ENCODE data around the gene MSANTD4. TPM values are rescaled to one million over a fixed set of nuclear protein-coding genes. Genes with fewer than 3 reads are reported as not detected.

Gene MSANTD4
- total RNA-seq, 6 donors from 2014 or later, result 15.4 to 44.3 (median 21.8) TPM

DNA sequence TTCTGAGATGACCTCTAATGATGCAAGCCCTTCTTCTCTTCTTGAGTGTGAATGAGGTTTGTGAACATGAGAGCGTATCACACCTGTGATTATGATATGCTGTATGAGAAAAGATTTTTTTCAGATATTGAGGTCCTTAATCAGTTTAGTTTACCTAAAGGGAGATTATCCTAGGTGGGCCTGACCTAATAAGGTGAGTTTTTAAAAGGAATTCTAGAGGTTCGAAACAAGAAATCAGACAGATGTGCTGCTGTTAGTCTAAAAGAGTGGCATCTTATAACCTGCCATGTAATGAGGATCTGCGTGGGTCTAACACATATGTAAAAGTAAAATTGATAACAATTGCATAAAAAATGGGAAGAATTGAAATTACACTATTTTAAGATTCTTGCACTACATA lies 33.8 kb downstream of the MSANTD4 start:
- H3K4me3 ChIP-seq, result no peak overlapping the region
- DNase-seq, result no peak
- no peak for ATAC-seq (ENCODE audit: low FRiP score in 2 of 2)
- TF ChIP-seq, protein P1, sequence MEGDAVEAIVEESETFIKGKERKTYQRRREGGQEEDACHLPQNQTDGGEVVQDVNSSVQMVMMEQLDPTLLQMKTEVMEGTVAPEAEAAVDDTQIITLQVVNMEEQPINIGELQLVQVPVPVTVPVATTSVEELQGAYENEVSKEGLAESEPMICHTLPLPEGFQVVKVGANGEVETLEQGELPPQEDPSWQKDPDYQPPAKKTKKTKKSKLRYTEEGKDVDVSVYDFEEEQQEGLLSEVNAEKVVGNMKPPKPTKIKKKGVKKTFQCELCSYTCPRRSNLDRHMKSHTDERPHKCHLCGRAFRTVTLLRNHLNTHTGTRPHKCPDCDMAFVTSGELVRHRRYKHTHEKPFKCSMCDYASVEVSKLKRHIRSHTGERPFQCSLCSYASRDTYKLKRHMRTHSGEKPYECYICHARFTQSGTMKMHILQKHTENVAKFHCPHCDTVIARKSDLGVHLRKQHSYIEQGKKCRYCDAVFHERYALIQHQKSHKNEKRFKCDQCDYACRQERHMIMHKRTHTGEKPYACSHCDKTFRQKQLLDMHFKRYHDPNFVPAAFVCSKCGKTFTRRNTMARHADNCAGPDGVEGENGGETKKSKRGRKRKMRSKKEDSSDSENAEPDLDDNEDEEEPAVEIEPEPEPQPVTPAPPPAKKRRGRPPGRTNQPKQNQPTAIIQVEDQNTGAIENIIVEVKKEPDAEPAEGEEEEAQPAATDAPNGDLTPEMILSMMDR (IDR thresholded peaks at IDR 0.05), result no peak
- TF ChIP-seq POLR2A (IDR thresholded peaks at IDR 0.05), result no peak
- no peak for TF ChIP-seq POLR2AphosphoS5 (IDR thresholded peaks at IDR 0.05)
- TF ChIP-seq EP300 (IDR thresholded peaks at IDR 0.05), result no peak
- H3K9me3 ChIP-seq, result peaks cover 0 to 2% (median 0%) of the 10 kb centered on the region in 4 donors
- no peaks in the 10 kb centered on the region for H3K27me3 ChIP-seq
- no peaks in the 10 kb centered on the region for H3K4me1 ChIP-seq
- no peak overlapping the region for H3K27ac ChIP-seq
- no peaks in the 10 kb centered on the region for H3K36me3 ChIP-seq
- 93% methylated on average over 3 of the region's 3 CpGs for WGBS, 2 donors

DNA sequence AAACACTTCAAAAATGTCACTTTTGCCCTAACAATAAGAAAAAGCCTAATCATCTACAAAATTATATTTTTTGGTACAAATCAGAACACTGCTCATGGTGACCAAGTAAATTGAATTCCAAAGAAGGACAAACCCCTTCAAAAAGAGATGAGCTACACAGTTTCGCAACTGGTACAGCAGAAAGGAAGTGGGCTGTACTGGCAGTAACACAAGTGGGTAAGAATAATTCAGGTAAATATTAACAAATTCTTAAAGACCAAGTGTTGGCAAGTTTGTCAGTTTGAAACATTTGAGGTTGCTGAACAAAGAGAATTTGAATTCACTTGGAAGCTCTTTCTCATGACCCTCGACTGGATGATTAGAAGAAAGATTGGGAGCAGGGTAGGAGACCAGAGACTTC lies 35.5 kb downstream of the MSANTD4 start:
- ATAC-seq (ENCODE audit: low FRiP score in 2 of 2), result no peak

DNA sequence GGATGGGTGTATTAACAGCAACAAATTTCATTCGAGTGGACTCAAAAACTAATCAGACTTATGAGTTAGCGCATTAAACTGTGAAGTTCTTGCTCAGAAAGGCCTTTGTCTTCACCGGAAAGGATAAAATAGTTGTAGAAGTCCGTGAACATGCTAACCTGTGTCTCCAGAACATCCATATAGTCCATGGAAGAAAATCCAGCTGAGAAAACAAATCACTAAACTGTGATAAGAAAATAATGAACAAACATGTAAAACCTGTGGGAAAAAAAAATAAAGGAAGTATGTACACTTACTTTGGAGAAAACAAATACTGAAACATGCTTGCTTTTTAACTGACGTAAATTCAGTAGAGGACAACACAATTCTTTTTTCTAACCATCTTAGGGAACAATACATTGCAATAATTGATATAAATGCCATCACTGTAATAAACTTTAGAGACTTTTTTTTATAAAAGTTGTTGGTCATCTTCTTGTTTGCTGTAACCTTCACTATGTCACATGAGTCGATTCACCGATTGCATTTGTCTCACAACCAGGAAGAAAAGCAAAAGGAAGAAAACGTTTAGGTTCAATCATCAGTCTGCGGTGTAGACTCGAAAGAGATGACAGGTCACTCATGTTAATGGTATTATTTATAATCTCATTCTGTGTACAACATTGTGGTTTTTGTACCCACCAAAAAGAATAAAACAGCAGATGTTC lies 41.9 kb downstream of the MSANTD4 start:
- Histone ChIP-seq H3K27me3 (no peaks in the 10 kb centered on the region), H3K4me1 (no peaks in the 10 kb centered on the region), H3K27ac (no peak overlapping the region), H3K9me3 (no peaks in the 10 kb centered on the region), H3K4me3 (no peak overlapping the region), H3K36me3 (no peaks in the 10 kb centered on the region)
- ATAC-seq (ENCODE audit: low FRiP score in 2 of 2), result no peak
- no peak for DNase-seq
- WGBS, 2 donors, result 91 to 92% methylated on average over 10 of the region's 10 CpGs
- no peak for TF ChIP-seq EP300 (IDR thresholded peaks at IDR 0.05)
- TF ChIP-seq, protein P1 (IDR thresholded peaks at IDR 0.05), result no peak
- no peak for TF ChIP-seq POLR2AphosphoS5 (IDR thresholded peaks at IDR 0.05)
- TF ChIP-seq POLR2A (IDR thresholded peaks at IDR 0.05), result no peak

More for the DNA sequence above, 35.5 kb downstream of the MSANTD4 start:
- Histone ChIP-seq H3K27ac (no peak overlapping the region), H3K4me3 (no peak overlapping the region), H3K36me3 (no peaks in the 10 kb centered on the region), H3K9me3 (no peaks in the 10 kb centered on the region), H3K4me1 (no peaks in the 10 kb centered on the region), H3K27me3 (no peaks in the 10 kb centered on the region)
- WGBS, 2 donors, result 55 to 70% methylated on average over 2 of the region's 2 CpGs
- TF ChIP-seq POLR2A (IDR thresholded peaks at IDR 0.05) (no peak), EP300 (IDR thresholded peaks at IDR 0.05) (no peak), POLR2AphosphoS5 (IDR thresholded peaks at IDR 0.05) (no peak)
- TF ChIP-seq, protein P1 (IDR thresholded peaks at IDR 0.05), result no peak
- no peak for DNase-seq

DNA sequence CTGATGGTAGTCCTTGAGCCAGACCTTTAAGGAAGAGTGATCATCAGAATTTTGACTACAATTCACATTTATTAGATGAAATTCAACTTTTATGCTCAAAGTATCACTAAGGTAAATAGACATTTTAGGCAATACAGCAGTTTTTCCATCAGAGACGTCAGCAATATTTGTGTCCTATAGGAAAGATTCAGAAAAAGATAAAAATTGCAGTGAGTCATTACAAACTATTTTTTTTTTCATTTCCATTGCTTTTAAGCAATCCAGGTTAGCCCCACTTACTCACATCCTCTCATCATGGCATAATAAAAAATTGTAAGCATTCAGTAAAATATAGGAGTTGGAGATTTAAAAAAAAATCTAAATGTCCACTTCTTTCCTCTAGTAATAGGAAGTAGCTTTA lies 46.9 kb downstream of the MSANTD4 start:
- no peak overlapping the region for H3K4me3 ChIP-seq
- DNase-seq (no peak), ATAC-seq (ENCODE audit: low FRiP score in 2 of 2) (no peak)
- H3K4me1 ChIP-seq, result no peaks in the 10 kb centered on the region
- WGBS, 2 donors, result 86 to 89% methylated on average over 1 of the region's 1 CpG
- no peak overlapping the region for H3K27ac ChIP-seq
- H3K27me3 ChIP-seq, result no peaks in the 10 kb centered on the region
- no peaks in the 10 kb centered on the region for H3K36me3 ChIP-seq
- TF ChIP-seq POLR2A (IDR thresholded peaks at IDR 0.05) (no peak), POLR2AphosphoS5 (IDR thresholded peaks at IDR 0.05) (no peak), EP300 (IDR thresholded peaks at IDR 0.05) (no peak)
- TF ChIP-seq, protein P1 (IDR thresholded peaks at IDR 0.05), result no peak
- H3K9me3 ChIP-seq, result no peaks in the 10 kb centered on the region

DNA sequence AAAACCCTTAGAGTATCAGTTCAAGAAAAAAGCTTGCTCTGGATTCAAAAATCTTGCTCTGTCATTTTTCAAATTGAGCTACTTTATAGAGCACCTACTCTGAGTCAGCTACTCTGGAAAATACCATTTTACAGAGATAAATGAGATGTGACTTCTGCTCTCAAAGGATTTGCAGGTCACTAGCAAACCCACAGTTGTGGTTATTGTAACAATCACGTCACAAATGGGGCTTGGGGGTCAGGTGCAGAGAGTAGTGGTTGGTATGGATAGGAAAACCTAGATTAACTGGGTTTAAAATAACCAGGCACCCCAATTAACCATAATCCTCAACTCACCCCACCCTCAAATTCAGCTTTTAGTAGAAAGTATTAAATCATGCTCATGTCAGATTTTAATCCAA lies 52.3 kb downstream of the MSANTD4 start:
- Histone ChIP-seq H3K4me1 (no peaks in the 10 kb centered on the region), H3K36me3 (no peaks in the 10 kb centered on the region), H3K27me3 (no peaks in the 10 kb centered on the region), H3K9me3 (no peaks in the 10 kb centered on the region), H3K4me3 (no peak overlapping the region), H3K27ac (no peak overlapping the region)
- DNase-seq (no peak), ATAC-seq (ENCODE audit: low FRiP score in 2 of 2) (no peak)
- 89 to 100% methylated on average over 1 of the region's 1 CpG for WGBS, 2 donors
- TF ChIP-seq EP300 (IDR thresholded peaks at IDR 0.05) (no peak), POLR2AphosphoS5 (IDR thresholded peaks at IDR 0.05) (no peak), POLR2A (IDR thresholded peaks at IDR 0.05) (no peak)
- TF ChIP-seq, protein P1 (IDR thresholded peaks at IDR 0.05), result no peak
